Retinal pigment epithelial cell (primary cell): ENCODE results near the gene NFE2L2.
A peak's percentile ranks its signal among the peaks of the same experiment; 100 is the strongest.
"Not testable (repeated sequence)": the region's sequence is repeated elsewhere in the genome, so short reads cannot be mapped to it uniquely, and the experiment has no call there.

ENCODE experiments used
- DNase-seq: peaks from one replicate; pipeline ENCODE4 v3.0.0-alpha.2; 2010; ENCODE audit warnings: low read depth
- H3K4me3 ChIP-seq: 2 replicates; pipeline ENCODE4 v1.5.1; 2011; ENCODE audit warnings: mild to moderate bottlenecking, low read length, control low read depth, moderate library complexity
- CTCF ChIP-seq: conservative IDR thresholded peaks from 2 replicates; pipeline ENCODE4 v1.5.1; 2011; ENCODE audit warnings: low read depth, low read length, control low read depth, inconsistent platforms

NFE2L2 gene

GRCh38 chr2:177221970-177222369 lies 42.6 kb downstream of the NFE2L2 start:
- no peak overlapping the region for H3K4me3 ChIP-seq
- TF ChIP-seq CTCF, result no peak
- DNase-seq, result no peak

GRCh38 chr2:177221534-177221933 lies 43.0 kb downstream of the NFE2L2 start:
- no peak for DNase-seq
- no peak overlapping the region for H3K4me3 ChIP-seq
- TF ChIP-seq CTCF, result no peak

GRCh38 chr2:177219787-177220186 lies 44.7 kb downstream of the NFE2L2 start:
- DNase-seq, H3K4me3 ChIP-seq: not testable (repeated sequence)

GRCh38 chr2:177217247-177217843 lies 47.2 kb downstream of the NFE2L2 start:
- no peak overlapping the region for H3K4me3 ChIP-seq
- DNase-seq, result no peak
- TF ChIP-seq CTCF, result no peak

GRCh38 chr2:177212891-177213856 lies 51.4 kb downstream of the NFE2L2 start:
- DNase-seq, result peak; percentile 60
- H3K4me3 ChIP-seq, result peak overlapping the region; percentile 96
- no peak for TF ChIP-seq CTCF

- TF ChIP-seq CTCF, result peak; percentile 21
- H3K4me3 ChIP-seq, result peak within 1 kb of the TSS; percentile 96
- peak; percentile 95 for DNase-seq
Observed at GRCh38 chr2:177212106-177212890, 52.2 kb downstream of the NFE2L2 start, which contains the start of gene HNRNPA3. HNRNPA3 (plus strand) TSS chr2:177212794; CDS start chr2:177212800, 6 bp downstream.

- peak overlapping the region; percentile 62 for H3K4me3 ChIP-seq
- no peak for DNase-seq
- TF ChIP-seq CTCF, result no peak
Observed at GRCh38 chr2:177211576-177212105, 52.9 kb downstream of the NFE2L2 start.
